Peyer's patch (tissue), 4 donors: ENCODE data around the gene B3GAT3.

ENCODE experiments used
- CTCF ChIP-seq, 6 experiments: fragments of 450-650 bp in 4 of 6; fragments of 200-600 bp in 2 of 6; sonication (generic) in 1 of 6; IDR thresholded peaks; one replicate each; pipeline ENCODE4 v1.5.1; 2017 to 2019; ENCODE audit warnings: antibody characterized with exemption in 6 of 6, mild to moderate bottlenecking in 3 of 6, moderate library complexity in 1 of 6
- POLR2A ChIP-seq, 2 donors: fragments of 450-650 bp; IDR thresholded peaks; one replicate each; pipeline ENCODE4 v1.5.1; 2017; ENCODE audit warnings: antibody characterized with exemption in 2 of 2, mild to moderate bottlenecking in 2 of 2, moderate library complexity in 2 of 2

DNA sequence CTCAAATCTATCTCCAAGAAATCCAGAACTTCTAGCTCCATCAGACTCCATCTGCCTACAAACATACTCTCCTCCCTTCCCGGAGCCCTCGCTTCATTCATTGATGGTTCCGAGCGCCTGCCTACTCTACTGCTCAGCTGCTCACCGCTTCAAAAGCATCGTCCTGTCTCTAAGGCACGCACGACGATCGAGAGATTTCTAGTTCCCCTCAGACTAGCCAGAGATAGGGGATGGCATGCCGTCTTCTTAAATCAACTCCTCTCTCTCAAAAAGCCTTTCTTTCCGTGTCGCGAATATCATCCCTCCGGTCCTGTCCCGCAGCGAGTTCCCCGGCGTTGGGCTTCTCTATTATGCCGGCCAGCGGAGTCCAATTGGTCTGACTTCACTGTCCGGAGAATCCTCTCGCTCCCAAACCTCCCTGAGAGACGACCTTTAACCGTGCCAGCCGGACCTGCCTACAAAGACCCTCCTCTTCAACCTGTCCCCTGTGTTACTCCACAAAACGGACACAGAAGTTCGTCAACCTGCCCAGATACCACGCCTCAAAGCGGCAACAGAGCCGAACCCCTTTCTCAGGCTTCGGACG is 48.7 kb downstream of the B3GAT3 start:
- TF ChIP-seq CTCF (IDR thresholded peaks at IDR 0.05) (no peak), POLR2A (IDR thresholded peaks at IDR 0.05) (no peak)
